Parathyroid adenoma (tissue), 2 donors: Measurements from ENCODE around the gene LYZ.

Source experiments
- H2AFZ ChIP-seq: fragments of 300-600 bp; sonication (generic); one replicate; pipeline ENCODE4 v1.7.0; 2017; ENCODE audit warnings: antibody characterized with exemption, mild to moderate bottlenecking
- H3K27ac ChIP-seq: fragments of 300-600 bp; sonication (generic); one replicate; pipeline ENCODE4 v1.7.0; 2017
- H3K27me3 ChIP-seq: fragments of 300-600 bp; sonication (generic); one replicate; pipeline ENCODE4 v1.7.0; 2017; ENCODE audit warnings: low read length; ENCODE audit not compliant: control insufficient read depth, insufficient read depth
- H3K36me3 ChIP-seq: fragments of 300-600 bp; sonication (generic); one replicate; pipeline ENCODE4 v1.7.0; 2017; ENCODE audit warnings: low read length; ENCODE audit not compliant: control insufficient read depth, insufficient read depth
- H3K4me1 ChIP-seq: fragments of 300-600 bp; sonication (generic); one replicate; pipeline ENCODE4 v1.7.0; 2017; ENCODE audit warnings: control low read depth
- H3K4me2 ChIP-seq: fragments of 300-600 bp; sonication (generic); one replicate; pipeline ENCODE4 v1.7.0; 2017; ENCODE audit warnings: low read length
- H3K4me3 ChIP-seq: fragments of 300-600 bp; sonication (generic); one replicate; pipeline ENCODE4 v1.7.0; 2017; ENCODE audit warnings: low read depth, low read length
- H3K79me2 ChIP-seq: fragments of 300-600 bp; sonication (generic); one replicate; pipeline ENCODE4 v1.7.0; 2017; ENCODE audit warnings: control low read depth
- H3K9ac ChIP-seq: fragments of 300-600 bp; sonication (generic); one replicate; pipeline ENCODE4 v1.7.0; 2017; ENCODE audit warnings: mild to moderate bottlenecking
- H3K9me3 ChIP-seq: fragments of 300-600 bp; sonication (generic); one replicate; pipeline ENCODE4 v1.7.0; 2017; ENCODE audit warnings: low read length; ENCODE audit not compliant: control insufficient read depth
- CTCF ChIP-seq: fragments of 300-600 bp; sonication (generic); IDR thresholded peaks from one replicate; pipeline ENCODE4 v1.7.0; 2017; ENCODE audit warnings: antibody characterized with exemption, mild to moderate bottlenecking
- donor health status: primary hyperparathyroidism.

LYZ gene

GRCh38 chr12:69351462-69352236 is 3.5 kb downstream of the LYZ start:
- no peak overlapping the region for H3K4me3 ChIP-seq
- H2AFZ ChIP-seq: no peak overlapping the region
- no peaks in the 10 kb centered on the region for H3K9me3 ChIP-seq
- TF ChIP-seq CTCF: no peak
- no peaks in the 10 kb centered on the region for H3K27me3 ChIP-seq
- no peak overlapping the region for H3K27ac ChIP-seq
- no peaks in the 10 kb centered on the region for H3K79me2 ChIP-seq
- no peak overlapping the region for H3K4me2 ChIP-seq
- H3K9ac ChIP-seq: no peak overlapping the region
- no peaks in the 10 kb centered on the region for H3K36me3 ChIP-seq
- no peaks in the 10 kb centered on the region for H3K4me1 ChIP-seq

- Histone ChIP-seq H3K4me1 (no peaks in the 10 kb centered on the region), H3K9ac (no peak overlapping the region), H3K4me2 (no peak overlapping the region), H3K27me3 (no peaks in the 10 kb centered on the region), H3K9me3 (no peaks in the 10 kb centered on the region), H3K27ac (no peak overlapping the region), H2AFZ (no peak overlapping the region), H3K36me3 (no peaks in the 10 kb centered on the region), H3K4me3 (no peak overlapping the region), H3K79me2 (no peaks in the 10 kb centered on the region)
- no peak for TF ChIP-seq CTCF
Measured at GRCh38 chr12:69352904-69353303, 4.7 kb downstream of the LYZ start.

GRCh38 chr12:69354172-69354555 is 6.0 kb downstream of the LYZ start:
- Histone ChIP-seq H3K27ac (no peak overlapping the region), H2AFZ (no peak overlapping the region), H3K4me1 (no peaks in the 10 kb centered on the region), H3K9me3 (no peaks in the 10 kb centered on the region), H3K4me2 (no peak overlapping the region), H3K27me3 (no peaks in the 10 kb centered on the region), H3K36me3 (no peaks in the 10 kb centered on the region), H3K9ac (no peak overlapping the region), H3K4me3 (no peak overlapping the region), H3K79me2 (no peaks in the 10 kb centered on the region)
- no peak for TF ChIP-seq CTCF

- no peak overlapping the region for H3K9ac ChIP-seq
- TF ChIP-seq CTCF: no peak
- no peaks in the 10 kb centered on the region for H3K79me2 ChIP-seq
- H3K4me2 ChIP-seq: no peak overlapping the region
- no peaks in the 10 kb centered on the region for H3K9me3 ChIP-seq
- no peaks in the 10 kb centered on the region for H3K36me3 ChIP-seq
- no peaks in the 10 kb centered on the region for H3K27me3 ChIP-seq
- no peak overlapping the region for H3K27ac ChIP-seq
- H3K4me3 ChIP-seq: no peak overlapping the region
- H3K4me1 ChIP-seq: no peaks in the 10 kb centered on the region
- H2AFZ ChIP-seq: no peak overlapping the region
Measured at GRCh38 chr12:69354556-69355187, 6.5 kb downstream of the LYZ start.
